Uterus (tissue), 2 donors: ENCODE results near the gene PXK.

Experiments used
- POLR2A ChIP-seq, 2 donors: fragments of 450-650 bp; IDR thresholded peaks; one replicate each; pipeline ENCODE4 v1.6.1; 2016; ENCODE audit warnings: antibody characterized with exemption in 2 of 2, mild to moderate bottlenecking in 1 of 2, moderate library complexity in 1 of 2
- TF ChIP-seq, protein P1 (sequence below), 4 experiments: fragments of 200-600 bp in 2 of 4; fragments of 450-650 bp in 2 of 4; sonication (generic) in 2 of 4; IDR thresholded peaks; one replicate each; pipeline ENCODE4 v1.5.1; 2016 to 2019; ENCODE audit warnings: antibody characterized with exemption in 4 of 4, mild to moderate bottlenecking in 2 of 4, moderate library complexity in 1 of 4

DNA sequence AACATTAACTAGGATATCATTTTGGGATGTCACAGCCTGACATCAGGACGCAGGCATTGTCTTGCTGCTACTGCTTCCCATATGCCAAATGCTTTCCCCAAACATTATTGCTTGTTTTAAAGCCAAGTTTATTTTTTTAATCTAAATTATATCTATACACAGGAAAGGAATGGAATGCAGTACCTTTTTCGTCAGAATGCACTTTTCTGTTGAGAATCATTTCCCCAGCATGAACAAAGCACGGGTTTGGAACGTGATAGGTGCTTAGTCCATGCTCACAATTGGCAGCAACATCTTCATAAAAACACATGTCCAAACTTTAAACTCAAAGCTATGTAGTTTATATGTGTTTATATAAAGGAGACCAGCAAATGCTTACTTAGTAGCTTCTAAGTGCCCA lies 26.1 kb downstream of the PXK start:
- TF ChIP-seq, protein P1, sequence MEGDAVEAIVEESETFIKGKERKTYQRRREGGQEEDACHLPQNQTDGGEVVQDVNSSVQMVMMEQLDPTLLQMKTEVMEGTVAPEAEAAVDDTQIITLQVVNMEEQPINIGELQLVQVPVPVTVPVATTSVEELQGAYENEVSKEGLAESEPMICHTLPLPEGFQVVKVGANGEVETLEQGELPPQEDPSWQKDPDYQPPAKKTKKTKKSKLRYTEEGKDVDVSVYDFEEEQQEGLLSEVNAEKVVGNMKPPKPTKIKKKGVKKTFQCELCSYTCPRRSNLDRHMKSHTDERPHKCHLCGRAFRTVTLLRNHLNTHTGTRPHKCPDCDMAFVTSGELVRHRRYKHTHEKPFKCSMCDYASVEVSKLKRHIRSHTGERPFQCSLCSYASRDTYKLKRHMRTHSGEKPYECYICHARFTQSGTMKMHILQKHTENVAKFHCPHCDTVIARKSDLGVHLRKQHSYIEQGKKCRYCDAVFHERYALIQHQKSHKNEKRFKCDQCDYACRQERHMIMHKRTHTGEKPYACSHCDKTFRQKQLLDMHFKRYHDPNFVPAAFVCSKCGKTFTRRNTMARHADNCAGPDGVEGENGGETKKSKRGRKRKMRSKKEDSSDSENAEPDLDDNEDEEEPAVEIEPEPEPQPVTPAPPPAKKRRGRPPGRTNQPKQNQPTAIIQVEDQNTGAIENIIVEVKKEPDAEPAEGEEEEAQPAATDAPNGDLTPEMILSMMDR (IDR thresholded peaks at IDR 0.05) = no peak
- no peak for TF ChIP-seq POLR2A (IDR thresholded peaks at IDR 0.05)
